ENCODE data around the gene MBD3L1.
A peak's percentile ranks its signal among the peaks of the same experiment; 100 is the strongest.

Gene MBD3L1

DNA sequence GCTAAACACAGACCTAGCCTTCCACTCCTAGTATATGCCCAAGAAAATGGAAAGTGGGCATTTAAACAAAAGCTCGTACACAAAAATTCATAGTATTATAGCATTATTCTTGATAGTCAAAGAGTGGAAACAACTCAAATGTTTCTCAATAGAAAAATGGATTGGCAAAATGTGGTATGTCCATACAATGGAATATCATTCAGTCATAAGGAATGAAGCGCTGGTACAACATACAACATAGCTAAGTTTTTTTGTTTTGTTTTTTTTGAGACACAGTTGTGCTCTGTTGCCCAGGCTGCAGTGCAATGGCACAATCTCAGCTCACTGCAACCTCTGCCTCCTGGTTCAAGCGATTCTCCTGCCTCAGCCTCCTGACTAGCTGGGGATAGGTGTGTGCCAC, 11.9 kb upstream of the MBD3L1 start:
- H3K9me3 ChIP-seq (ENCODE audit: low read length), result no peaks in the 10 kb centered on the region
- H3K79me2 ChIP-seq (ENCODE audit: insufficient read depth, low read length), result no peaks in the 10 kb centered on the region
- H3K4me2 ChIP-seq (ENCODE audit: low read length), result no peak overlapping the region
- no peaks in the 10 kb centered on the region for H3K27me3 ChIP-seq (ENCODE audit: insufficient read depth, low read length)
- H3K4me3 ChIP-seq (ENCODE audit: low read depth, low read length, poor library complexity, severe bottlenecking), result no peak overlapping the region
- H3F3A ChIP-seq (ENCODE audit: insufficient read depth, low read length), result no peaks in the 10 kb centered on the region
- H4K20me1 ChIP-seq (ENCODE audit: insufficient read depth, low read length), result no peaks in the 10 kb centered on the region
- peaks cover 57% of the 10 kb centered on the region for H3K36me3 ChIP-seq (ENCODE audit: insufficient read depth, low read length)
- no peak overlapping the region for H3K27ac ChIP-seq (ENCODE audit: low read depth, low read length, poor library complexity, severe bottlenecking)
- TF ChIP-seq EZH2 (IDR thresholded peaks at IDR 0.05; ENCODE audit: borderline replicate concordance, low read length) (no peak), CTCF (IDR thresholded peaks at IDR 0.05; ENCODE audit: low read length) (no peak)
- H3K9me2 ChIP-seq (ENCODE audit: low read depth, low read length), result no peaks in the 10 kb centered on the region
- no peaks in the 10 kb centered on the region for H3K4me1 ChIP-seq (ENCODE audit: insufficient read depth, low read length, severe bottlenecking)
- H3K9ac ChIP-seq (ENCODE audit: low read length), result no peak overlapping the region
- H2AFZ ChIP-seq (ENCODE audit: low read length), result no peak overlapping the region

GRCh38 chr19:8821748-8822241, 10.4 kb upstream of the MBD3L1 start:
- Histone ChIP-seq H3K4me3 (ENCODE audit: low read depth, low read length, poor library complexity, severe bottlenecking) (no peak overlapping the region), H3F3A (ENCODE audit: insufficient read depth, low read length) (no peaks in the 10 kb centered on the region), H3K27me3 (ENCODE audit: insufficient read depth, low read length) (no peaks in the 10 kb centered on the region), H3K9me3 (ENCODE audit: low read length) (no peaks in the 10 kb centered on the region), H3K9ac (ENCODE audit: low read length) (no peak overlapping the region), H2AFZ (ENCODE audit: low read length) (no peak overlapping the region), H3K27ac (ENCODE audit: low read depth, low read length, poor library complexity, severe bottlenecking) (no peak overlapping the region), H3K36me3 (ENCODE audit: insufficient read depth, low read length) (peaks cover 44% of the 10 kb centered on the region), H3K79me2 (ENCODE audit: insufficient read depth, low read length) (no peaks in the 10 kb centered on the region), H4K20me1 (ENCODE audit: insufficient read depth, low read length) (no peaks in the 10 kb centered on the region), H3K4me1 (ENCODE audit: insufficient read depth, low read length, severe bottlenecking) (no peaks in the 10 kb centered on the region), H3K9me2 (ENCODE audit: low read depth, low read length) (no peaks in the 10 kb centered on the region), H3K4me2 (ENCODE audit: low read length) (no peak overlapping the region)
- no peak for TF ChIP-seq EZH2 (IDR thresholded peaks at IDR 0.05; ENCODE audit: borderline replicate concordance, low read length)
- TF ChIP-seq CTCF (IDR thresholded peaks at IDR 0.05; ENCODE audit: low read length), result no peak

DNA sequence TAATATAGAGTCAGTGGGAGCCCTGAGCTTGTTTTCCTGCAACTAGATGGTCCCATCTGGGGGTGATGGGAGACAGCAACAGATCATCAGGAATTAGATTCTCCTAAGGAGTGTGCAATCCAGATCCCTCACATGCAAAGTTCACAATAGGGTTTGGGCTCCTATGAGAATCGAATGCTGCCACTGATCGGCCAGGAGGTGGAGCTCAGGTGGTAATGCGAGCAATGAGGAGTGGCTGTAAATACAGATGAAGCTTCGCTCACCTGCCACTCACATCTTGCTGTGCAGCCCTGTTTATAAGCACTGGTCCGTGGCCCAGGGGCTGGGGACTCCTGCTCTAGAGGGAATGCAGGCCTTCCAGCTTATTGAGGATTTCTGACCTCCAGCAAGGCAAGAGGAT, 5.8 kb upstream of the MBD3L1 start:
- no peak overlapping the region for H3K4me3 ChIP-seq (ENCODE audit: low read depth, low read length, poor library complexity, severe bottlenecking)
- no peak overlapping the region for H3K9ac ChIP-seq (ENCODE audit: low read length)
- no peaks in the 10 kb centered on the region for H3K9me2 ChIP-seq (ENCODE audit: low read depth, low read length)
- H3K9me3 ChIP-seq (ENCODE audit: low read length), result no peaks in the 10 kb centered on the region
- peaks cover 5% of the 10 kb centered on the region for H3K4me1 ChIP-seq (ENCODE audit: insufficient read depth, low read length, severe bottlenecking)
- H3K79me2 ChIP-seq (ENCODE audit: insufficient read depth, low read length), result no peaks in the 10 kb centered on the region
- H3K27ac ChIP-seq (ENCODE audit: low read depth, low read length, poor library complexity, severe bottlenecking), result no peak overlapping the region
- no peak overlapping the region for H3K4me2 ChIP-seq (ENCODE audit: low read length)
- TF ChIP-seq CTCF (IDR thresholded peaks at IDR 0.05; ENCODE audit: low read length), result peak; percentile 33; the same call in 1 of the 2 replicates
- TF ChIP-seq EZH2 (IDR thresholded peaks at IDR 0.05; ENCODE audit: borderline replicate concordance, low read length), result no peak
- H4K20me1 ChIP-seq (ENCODE audit: insufficient read depth, low read length), result no peaks in the 10 kb centered on the region
- peaks cover 10% of the 10 kb centered on the region; the same call in 1 of the 2 replicates for H3K36me3 ChIP-seq (ENCODE audit: insufficient read depth, low read length)
- H3F3A ChIP-seq (ENCODE audit: insufficient read depth, low read length), result no peaks in the 10 kb centered on the region
- H2AFZ ChIP-seq (ENCODE audit: low read length), result no peak overlapping the region
- no peaks in the 10 kb centered on the region for H3K27me3 ChIP-seq (ENCODE audit: insufficient read depth, low read length)
